ENCODE results near the gene NARF. TPM values are rescaled to one million over a fixed set of nuclear protein-coding genes. Genes with fewer than 3 reads are reported as not detected.

NARF gene
- total RNA-seq, 1 experiment from 2014 or later, result 96.7 TPM

- no peaks in the 10 kb centered on the region for H3K27me3 Mint-ChIP-seq (ENCODE audit: low read depth)
- H3K4me3 Mint-ChIP-seq, result no peak overlapping the region
- CTCF ChIA-PET, result interaction anchor here (1.4 kb wide), 1 partner anchor 15 kb away, joined by 4 read pairs; no protein-coding TSS in a partner anchor
- no peak for ATAC-seq
- no peak for DNase-seq (ENCODE audit: low spot score)
- TF ChIP-seq ZNF263 (CRISPR knock-in tag; IDR thresholded peaks at IDR 0.05; ENCODE audit: low read depth) (no peak), ZBTB21 (CRISPR knock-in tag; IDR thresholded peaks at IDR 0.05; ENCODE audit: borderline replicate concordance) (no peak), ELF4 (CRISPR knock-in tag; IDR thresholded peaks at IDR 0.05; ENCODE audit: low read depth) (no peak), CBFB (CRISPR knock-in tag; IDR thresholded peaks at IDR 0.05; ENCODE audit: low read depth) (no peak), ATF1 (CRISPR knock-in tag; IDR thresholded peaks at IDR 0.05) (no peak), NFATC4 (CRISPR knock-in tag; IDR thresholded peaks at IDR 0.05) (no peak), TEAD1 (CRISPR knock-in tag; IDR thresholded peaks at IDR 0.05) (no peak), GRHL2 (CRISPR knock-in tag; IDR thresholded peaks at IDR 0.05; ENCODE audit: insufficient replicate concordance, severe bottlenecking) (no peak), ZBTB43 (CRISPR knock-in tag; IDR thresholded peaks at IDR 0.05) (no peak), ATF3 (CRISPR knock-in tag; conservative IDR thresholded peaks at IDR 0.05) (no peak)
- no peak overlapping the region for H3K27ac Mint-ChIP-seq
- H3K36me3 Mint-ChIP-seq, result peaks cover 4% of the 10 kb centered on the region; the same call in 1 of the 2 replicates
- POLR2A ChIA-PET, result no interaction called here
- H3K9me3 Mint-ChIP-seq, result no peaks in the 10 kb centered on the region
- peaks cover 13% of the 10 kb centered on the region for H3K4me1 Mint-ChIP-seq
Measured at GRCh38 chr17:82439194-82439828, 19.2 kb upstream of the NARF start.

- peaks cover 13% of the 10 kb centered on the region for H3K4me1 Mint-ChIP-seq
- ChIA-PET POLR2A (no interaction called here), CTCF (interaction anchor here (1.4 kb wide), 1 partner anchor 15 kb away, joined by 4 read pairs; no protein-coding TSS in a partner anchor)
- no peak overlapping the region for H3K27ac Mint-ChIP-seq
- H3K4me3 Mint-ChIP-seq, result no peak overlapping the region
- no peak for DNase-seq (ENCODE audit: low spot score)
- ATAC-seq, result no peak
- peaks cover 4% of the 10 kb centered on the region; the same call in 1 of the 2 replicates for H3K36me3 Mint-ChIP-seq
- H3K27me3 Mint-ChIP-seq (ENCODE audit: low read depth), result no peaks in the 10 kb centered on the region
- no peaks in the 10 kb centered on the region for H3K9me3 Mint-ChIP-seq
- TF ChIP-seq ESRRA (CRISPR knock-in tag; IDR thresholded peaks at IDR 0.05; ENCODE audit: borderline replicate concordance), result no peak
- TF ChIP-seq ZNF138 (CRISPR knock-in tag; conservative IDR thresholded peaks at IDR 0.05), result no peak
- no peak for TF ChIP-seq ETV6 (CRISPR knock-in tag; IDR thresholded peaks at IDR 0.05)
- no peak for TF ChIP-seq ZNF281 (CRISPR knock-in tag; IDR thresholded peaks at IDR 0.05)
- no peak for TF ChIP-seq CDX4 (CRISPR knock-in tag; IDR thresholded peaks at IDR 0.05; ENCODE audit: borderline replicate concordance)
- no peak for TF ChIP-seq RORB (CRISPR knock-in tag; IDR thresholded peaks at IDR 0.05)
- TF ChIP-seq E2F5 (CRISPR knock-in tag; IDR thresholded peaks at IDR 0.05), result no peak
- no peak for TF ChIP-seq SP1 (CRISPR knock-in tag; conservative IDR thresholded peaks at IDR 0.05)
- no peak for TF ChIP-seq E2F4 (CRISPR knock-in tag; IDR thresholded peaks at IDR 0.05; ENCODE audit: borderline replicate concordance, low read depth)
- TF ChIP-seq ZSCAN18 (CRISPR knock-in tag; IDR thresholded peaks at IDR 0.05), result no peak
- TF ChIP-seq STAT6 (CRISPR knock-in tag; conservative IDR thresholded peaks at IDR 0.05; ENCODE audit: low read depth), result no peak
- no peak for TF ChIP-seq PRRX2 (CRISPR knock-in tag; IDR thresholded peaks at IDR 0.05)
Measured at GRCh38 chr17:82439829-82440365, 18.6 kb upstream of the NARF start.

Measured in WTC11 (cell line).